NCI-H526 treated with DMSO at 0.1 percent for 48 hours (cell line): ENCODE measurements around the gene KLHL29.

ENCODE experiments used
- DNase-seq: peaks from one replicate; lab custom pipeline; 2025; lab: John Stamatoyannopoulos, UW

The KLHL29 gene

DNA sequence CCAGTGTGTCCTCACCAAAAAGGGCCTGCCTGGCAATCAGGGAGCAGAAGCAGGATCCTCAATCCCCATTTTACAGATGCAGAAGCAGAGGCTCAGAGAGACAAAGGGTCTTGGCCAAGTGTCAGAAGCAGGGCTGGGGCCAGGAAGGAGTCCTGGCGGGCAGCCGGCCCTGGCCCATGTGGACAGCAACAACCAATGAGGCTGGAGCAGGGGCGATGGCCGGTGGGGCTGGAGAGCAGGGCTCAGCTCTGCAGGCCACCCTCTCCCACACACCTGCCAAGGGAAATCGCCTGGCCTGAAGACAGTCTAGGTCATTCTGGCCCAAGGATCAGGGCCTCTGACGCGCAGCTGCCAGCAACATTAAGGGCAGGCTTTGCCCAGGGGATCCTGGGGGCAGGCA, 298.0 kb downstream of the KLHL29 start:
- DNase-seq, result no peak

DNA sequence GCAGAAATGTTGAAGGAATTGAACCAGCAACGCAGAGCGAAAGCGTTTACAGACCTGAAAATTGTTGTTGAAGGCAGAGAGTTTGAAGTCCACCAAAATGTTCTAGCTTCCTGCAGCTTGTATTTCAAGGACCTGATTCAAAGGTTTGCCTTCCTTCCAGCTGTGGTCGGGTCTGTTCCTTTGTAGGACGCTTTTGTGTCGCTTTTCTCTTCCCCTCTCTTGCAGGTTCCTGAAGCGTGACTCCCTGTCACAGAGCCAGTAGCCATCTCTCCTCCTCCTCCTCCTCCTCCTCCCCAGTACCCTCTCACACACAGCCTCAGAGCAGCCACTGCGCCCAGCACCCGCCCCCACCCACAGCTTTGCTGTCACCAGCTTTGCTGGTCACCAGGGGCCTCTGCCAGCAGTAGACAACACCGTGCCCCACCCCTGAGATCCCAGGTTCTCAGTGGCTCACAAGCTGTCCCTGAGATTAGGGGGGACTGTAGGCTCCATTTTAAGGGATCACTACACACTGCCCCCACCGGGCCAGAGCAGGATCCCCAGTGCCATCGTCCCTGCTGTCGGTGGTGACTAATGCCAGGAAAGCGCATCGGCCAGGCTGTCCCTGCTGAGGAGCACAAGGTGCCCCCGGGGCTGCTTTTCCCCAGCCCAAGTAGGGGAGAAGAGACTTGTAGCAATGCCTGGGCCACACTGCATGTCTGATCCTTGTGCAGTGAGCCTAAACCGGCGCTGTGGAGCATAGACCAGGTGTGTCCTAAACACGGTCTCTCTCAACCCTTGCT, 299.6 kb downstream of the KLHL29 start:
- no peak for DNase-seq

DNA sequence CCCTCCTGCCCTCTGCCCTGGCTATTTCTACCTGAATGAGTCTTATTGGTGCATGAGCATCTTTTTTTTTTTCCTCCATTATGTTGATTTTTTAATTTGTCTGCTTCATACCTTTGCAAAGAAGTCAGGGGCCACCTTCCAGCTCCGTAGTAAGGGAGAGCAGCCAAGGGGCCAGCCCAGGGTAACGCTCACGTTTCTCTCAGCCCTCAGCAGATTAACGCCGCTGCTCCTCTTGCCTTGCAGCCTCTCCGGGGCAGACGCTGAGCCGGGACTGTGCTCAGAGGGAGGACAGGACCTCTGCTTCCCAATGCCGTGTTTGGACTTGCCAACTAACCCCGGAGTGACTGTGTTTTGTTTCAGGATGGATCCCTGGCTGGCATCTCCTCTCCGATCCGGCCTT, 300.2 kb downstream of the KLHL29 start:
- no peak for DNase-seq

DNA sequence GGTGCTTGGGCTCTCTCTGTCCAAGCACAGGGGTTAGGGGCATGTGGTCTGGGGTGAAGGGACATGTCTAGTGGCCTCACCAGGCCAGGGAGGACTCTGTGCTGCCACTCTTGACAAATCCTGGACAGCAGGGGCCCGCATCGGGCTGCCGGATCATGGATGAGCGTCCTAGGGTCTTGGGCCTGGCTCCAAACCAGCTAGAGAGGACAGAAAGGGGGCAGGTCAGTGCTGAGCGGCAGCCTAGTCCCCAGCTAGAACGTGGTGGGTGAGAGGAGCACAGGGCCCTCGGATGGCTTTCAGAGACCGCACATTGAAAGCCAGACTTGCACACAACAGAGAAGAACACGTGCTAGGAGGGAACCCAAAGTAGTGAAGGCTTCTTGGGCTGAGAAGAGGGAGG, 300.7 kb downstream of the KLHL29 start:
- DNase-seq, result no peak

DNA sequence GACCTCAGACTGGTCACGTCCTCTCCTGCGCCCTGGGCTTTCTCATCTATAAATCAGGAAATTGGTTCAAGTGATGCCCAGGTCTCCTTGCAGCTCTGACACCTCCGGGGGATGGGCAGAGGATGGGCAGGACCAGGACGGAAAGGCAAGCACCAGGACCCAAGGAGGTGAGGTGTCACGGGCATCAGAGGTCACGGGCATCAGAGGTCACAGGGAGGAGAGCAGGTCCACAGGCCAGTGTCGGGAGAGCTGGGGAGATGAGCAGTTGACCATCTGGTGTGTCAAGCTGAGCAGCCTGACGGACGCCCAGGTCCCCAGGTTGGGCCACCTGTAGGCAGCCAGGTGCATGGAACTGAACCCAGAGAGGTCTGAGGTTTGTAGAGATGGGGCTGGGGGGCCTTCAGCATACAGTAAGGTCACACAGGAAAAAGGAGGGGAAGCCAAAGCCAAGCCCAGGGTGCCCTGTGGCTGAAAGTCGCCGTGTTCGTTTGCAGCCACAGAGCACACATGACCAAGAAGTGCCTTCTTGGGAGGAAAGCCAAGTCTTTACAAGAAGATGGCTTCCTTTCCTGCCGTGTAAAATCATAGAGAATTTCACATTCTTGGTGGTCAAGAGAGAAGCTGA, 301.5 kb downstream of the KLHL29 start:
- DNase-seq, result no peak

DNA sequence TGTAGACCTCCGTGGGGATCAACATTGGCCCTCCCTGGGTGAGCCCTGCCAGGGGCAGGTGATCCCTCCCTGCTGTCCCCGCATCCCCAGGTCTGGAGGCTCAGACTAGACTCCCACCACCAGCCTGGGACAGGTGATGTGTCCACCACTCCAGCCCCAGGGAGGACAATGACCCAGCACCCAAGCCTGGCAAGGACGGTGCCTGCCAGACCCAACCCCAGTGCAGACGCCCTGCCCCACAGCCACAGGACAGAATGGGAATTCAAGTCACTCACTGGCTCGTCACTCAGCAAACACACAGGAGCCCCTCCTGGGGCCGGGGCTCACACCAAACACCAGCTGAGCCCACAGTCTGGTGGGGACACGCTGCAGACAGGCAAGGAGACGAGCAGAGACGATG, 302.2 kb downstream of the KLHL29 start:
- DNase-seq, result no peak

DNA sequence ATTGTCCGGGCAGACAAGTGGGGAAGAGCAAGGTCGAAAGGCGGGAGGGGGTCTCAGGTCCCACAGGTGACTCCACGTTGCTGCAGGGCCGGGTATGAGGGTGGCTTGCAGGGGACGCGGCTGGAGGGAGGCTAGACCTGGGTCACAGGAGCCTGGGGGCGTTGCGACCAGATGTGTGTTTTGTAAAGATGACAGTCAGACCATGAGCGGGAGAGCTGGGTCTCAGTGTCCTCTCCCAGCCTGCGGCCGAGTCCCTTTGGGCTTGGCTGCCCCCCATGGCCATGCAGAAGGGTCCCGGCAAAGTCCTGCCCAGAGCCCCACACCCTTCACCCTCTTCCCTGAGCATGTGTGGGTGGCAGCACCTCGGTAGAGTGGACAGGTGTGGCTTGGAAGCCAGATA, 302.7 kb downstream of the KLHL29 start:
- DNase-seq, result no peak

DNA sequence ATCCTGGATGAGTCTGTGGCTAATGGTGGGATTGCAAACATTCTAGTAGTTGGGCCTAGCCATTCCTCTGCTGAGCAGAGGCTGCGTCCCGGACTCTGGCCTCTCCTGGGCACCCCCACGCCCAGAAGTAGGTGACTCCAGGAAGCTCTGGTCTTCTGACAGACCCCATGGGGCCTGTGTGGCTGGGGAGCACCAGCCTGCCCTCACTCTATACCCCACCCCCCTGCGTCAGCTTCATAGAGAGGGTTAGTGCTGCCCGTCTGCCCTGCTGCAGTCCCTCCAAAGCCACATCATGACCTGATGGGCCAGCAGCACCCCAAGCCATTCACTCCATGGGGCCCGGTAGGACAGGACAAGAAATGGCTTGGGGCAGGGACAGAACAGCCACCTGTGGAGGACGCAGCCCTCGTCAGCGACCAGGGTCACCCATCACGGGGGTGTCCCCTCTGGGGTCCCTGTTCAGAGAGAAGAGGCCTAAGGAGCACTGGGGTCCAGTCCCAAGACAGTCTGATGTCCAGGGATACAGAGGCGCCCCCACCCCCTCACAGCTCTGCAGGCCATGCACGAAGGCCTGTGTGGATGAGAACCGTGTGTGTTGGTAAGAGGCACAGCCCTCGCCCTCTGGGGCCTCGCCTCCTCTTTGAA, 303.6 kb downstream of the KLHL29 start:
- no peak for DNase-seq

DNA sequence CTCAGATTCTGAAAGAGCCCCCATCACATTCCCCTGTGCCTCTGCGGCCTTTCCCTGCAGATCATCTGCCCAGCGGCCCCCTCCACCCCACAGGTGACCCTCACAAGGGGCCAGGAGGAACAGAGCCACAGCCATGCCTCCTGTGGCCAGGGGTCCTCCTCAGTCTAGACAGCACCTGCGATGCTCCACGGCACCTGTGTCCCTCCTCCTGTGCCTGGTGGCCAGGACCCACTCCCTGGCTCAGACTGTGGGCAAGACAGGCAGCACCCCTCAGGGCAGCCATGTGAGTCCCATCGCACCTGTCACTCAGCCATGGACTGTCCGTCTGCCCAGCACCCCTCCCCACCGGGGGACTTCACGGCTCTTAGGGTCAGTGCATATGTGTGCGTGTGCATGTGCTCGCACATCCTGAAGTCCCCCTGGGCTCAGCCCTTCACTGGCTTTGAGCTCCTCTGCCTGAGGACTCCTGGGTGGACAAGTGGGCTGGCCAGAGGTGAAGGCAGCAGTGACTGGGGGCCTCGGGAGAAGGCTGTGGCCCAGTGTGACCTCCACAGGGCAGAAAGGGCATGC, 304.2 kb downstream of the KLHL29 start:
- DNase-seq, result no peak

DNA sequence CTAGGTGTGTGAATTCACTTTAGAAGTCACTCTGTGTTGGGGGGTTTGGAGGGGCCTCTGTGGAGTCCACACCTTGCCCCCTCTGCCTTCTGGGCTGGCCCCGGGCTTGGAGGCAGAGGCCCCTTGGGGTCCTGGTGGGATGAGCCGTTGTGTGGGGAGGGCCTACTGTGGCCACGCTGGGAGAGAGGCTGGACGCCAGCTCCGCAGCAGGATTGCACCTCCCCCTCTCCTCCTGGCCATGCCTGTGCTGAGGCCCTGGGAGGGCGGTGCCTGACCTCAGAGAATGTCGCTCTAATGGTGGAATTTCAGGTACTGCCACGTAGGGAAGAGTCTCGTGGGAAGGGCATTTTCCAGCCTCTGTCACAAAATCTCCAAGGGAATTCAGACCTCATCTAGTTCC, 304.9 kb downstream of the KLHL29 start:
- no peak for DNase-seq

DNA sequence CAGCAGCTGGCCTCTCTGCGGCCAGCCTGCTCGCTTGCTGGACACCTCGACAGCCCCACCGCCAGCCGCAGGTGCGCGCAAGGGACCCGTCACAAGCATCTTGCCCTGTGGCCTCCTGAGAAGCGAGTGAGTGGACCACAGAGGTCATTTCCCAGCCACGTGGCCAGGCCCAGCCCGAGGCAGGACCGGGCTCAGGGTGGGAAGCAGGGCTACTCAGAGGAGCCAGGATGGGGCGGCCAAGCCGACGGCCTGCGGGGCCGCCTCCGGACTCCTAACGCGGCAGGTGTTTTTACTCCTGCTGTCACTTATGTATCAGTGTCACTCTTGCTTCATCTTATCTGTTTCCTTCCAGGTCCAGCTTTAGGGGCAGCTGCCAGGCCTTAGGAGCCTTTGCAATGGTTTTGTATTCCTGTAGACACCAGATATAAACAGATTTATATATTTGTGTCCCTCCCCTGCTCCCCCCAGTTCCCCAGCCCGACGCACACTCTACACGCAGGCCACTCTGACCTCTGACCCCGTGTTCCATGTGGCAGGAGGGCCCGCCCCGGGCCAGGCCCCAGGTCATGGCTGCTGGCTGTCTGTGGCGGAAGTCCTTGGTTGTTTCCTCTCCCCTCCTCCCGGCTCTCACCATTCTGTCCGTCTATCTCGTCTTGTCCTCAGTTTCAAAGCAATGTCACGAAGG, 305.6 kb downstream of the KLHL29 start:
- DNase-seq, result no peak

DNA sequence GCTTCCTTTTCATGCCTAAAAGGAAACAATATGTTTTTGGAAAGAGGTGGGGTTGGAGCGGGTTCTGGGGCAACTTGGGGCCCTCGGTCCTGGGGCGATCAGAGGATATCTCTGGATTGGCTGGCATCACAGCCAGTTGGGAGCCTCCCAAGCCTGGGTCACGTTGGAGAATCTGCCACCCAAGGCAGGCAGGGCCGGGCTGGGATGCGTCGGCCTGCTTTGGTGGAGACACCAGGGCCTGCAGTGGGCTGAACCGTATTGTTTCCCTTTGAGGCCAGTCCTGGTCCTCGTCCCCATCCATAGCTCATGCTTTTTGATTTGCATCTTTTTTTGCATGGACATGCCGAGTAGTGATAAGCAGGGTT, 306.1 kb downstream of the KLHL29 start:
- DNase-seq, result peak; percentile 26

DNA sequence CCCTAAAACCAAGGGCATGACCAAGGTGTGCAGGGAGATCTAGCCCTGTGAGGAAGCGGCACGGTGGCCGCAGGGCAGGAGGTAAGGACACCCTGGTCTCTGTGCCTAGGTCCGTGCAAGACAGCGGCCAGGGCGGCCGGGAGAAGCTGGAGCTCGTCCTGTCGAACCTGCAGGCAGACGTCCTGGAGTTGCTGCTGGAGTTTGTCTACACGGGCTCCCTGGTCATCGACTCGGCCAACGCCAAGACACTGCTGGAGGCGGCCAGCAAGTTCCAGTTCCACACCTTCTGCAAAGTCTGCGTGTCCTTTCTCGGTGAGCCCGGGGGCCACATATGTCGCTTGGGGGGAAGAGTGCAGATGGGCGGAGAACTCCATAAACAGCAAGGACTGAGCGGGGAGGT, 306.6 kb downstream of the KLHL29 start:
- no peak for DNase-seq

DNA sequence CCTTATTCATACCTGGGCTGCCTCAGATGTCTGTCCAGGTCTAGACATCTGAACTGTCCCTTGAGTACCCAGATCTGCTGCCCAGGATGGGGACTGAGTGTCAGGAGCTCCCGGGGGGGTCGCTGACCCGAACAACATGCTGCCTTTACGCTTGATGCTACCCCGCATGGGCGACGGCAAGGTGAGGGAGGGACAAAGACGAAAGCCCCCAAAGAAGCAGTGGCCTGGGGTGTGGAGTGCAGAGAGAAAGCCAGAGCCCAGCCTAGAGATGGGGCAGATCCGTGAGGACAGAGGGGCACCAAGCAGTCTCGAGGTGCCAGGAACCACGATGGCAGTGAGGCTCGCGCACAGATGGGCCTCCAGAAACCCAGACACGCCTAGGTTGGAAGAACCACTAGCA, 307.3 kb downstream of the KLHL29 start:
- DNase-seq, result no peak

DNA sequence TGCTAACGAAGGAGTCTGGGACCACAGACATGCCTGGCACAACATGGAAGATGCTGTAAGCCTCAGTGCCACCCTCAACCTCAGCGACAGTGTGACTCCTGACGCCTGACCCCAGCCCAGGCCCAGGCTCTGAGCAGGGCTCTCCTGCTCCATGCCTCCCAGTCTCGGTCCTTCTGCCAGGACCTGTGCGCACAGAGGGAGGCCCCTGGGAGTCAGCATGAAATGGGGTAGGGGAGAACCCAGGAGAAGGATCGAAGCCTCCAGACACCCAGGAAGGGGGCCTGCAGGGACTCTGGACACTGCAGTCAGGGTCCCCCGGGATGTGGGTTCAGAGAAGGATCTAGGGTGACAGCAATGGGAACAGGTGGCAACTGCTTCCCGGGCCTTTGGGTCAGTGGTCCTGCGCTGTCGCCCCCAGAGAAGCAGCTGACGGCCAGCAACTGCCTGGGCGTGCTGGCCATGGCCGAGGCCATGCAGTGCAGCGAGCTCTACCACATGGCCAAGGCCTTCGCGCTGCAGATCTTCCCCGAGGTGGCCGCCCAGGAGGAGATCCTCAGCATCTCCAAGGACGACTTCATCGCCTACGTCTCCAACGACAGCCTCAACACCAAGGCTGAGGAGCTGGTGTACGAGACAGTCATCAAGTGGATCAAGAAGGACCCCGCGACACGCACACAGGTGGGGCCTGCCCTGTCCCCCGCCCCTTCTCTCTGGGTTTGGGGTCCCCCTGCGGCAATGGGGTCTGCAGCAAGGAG, 308.0 kb downstream of the KLHL29 start:
- DNase-seq, result no peak

DNA sequence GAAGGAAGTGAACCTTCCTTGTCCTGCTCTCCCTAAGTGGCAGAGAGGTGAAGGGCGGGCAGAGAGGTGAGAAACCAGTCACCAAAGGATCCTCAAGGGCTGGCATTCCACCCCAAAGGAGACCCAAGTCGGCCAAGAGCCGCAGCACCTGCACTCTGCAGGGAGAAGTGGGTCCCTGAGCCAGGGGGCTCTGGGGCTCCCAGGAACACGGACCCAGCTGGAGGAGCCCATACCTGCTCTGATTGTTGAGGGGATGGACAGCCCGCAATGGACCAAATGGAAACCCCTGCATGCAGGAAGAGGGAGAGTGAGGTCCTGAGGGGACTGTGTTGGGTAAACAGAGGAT, 308.6 kb downstream of the KLHL29 start:
- no peak for DNase-seq

DNA sequence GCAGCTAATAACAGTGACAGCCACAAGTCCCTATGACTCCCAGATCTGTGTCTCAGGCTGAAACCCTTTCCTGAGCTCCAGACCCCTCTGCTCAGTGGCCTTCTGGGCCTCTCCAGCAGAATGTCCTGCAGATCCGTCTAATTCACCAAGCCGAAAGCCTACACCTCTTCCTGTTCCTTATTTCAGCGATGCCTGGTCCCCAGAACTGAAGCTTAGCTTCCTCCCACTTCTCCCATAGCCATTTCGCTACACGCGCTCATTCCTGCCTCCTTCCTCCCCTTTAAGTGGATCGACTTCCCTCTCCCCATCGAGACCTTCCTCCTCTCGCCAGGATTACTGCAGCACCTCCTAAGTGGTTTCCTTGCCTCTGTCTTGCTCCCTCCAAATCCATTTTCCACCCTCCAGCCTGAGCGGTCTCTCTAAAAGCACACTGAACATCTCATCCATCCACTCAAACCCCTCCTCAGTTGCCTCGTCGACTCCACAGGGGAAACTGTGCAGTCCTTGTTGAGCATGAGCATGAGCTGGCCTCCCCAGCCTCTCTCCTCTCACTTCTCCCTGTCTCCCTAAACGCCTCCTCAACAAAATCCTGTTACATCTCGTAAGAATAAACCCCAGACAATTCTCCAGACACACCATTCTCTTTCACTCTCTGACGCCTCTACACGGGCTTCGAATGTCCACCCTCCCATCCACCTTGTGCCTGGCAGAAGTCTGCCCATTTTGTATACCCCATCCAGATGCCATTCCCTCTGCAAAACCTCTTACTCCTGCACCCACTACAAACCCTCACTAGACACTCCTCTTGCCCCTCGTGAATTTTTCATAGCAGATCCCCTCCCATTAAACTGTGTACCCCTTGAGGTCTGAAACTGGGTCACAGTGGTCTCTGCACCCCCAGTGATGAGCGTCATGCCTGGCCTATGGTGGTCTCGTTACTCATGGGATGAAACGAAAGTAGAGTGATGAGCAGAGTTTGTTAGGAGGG, 309.4 kb downstream of the KLHL29 start:
- DNase-seq, result no peak

DNA sequence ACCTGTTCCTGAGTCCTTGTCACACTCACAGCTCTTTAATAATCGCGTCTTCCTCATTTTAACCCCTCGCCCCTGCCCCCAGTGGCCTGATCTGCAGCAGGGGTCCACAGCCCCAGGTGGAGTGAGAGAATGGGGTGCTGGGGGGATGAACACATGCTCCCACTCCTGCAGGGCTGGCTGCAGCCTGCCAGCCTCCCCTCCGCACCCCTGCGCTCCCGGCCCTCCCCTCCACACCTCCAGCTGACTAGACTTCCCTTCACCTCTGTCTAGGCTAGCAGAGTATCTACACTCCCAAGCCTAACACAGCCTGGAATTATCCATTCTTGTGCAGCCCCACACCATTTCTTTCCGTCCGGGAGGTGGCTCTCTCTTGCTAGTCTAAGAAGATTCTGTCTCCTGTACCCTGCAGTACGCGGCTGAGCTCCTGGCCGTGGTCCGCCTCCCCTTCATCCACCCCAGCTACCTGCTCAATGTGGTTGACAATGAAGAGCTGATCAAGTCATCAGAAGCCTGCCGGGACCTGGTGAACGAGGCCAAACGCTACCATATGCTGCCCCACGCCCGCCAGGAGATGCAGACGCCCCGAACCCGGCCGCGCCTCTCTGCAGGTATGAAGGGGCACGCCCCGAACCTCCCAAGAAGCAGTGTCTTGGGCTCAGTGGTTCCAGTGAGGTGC, 310.4 kb downstream of the KLHL29 start:
- no peak for DNase-seq

DNA sequence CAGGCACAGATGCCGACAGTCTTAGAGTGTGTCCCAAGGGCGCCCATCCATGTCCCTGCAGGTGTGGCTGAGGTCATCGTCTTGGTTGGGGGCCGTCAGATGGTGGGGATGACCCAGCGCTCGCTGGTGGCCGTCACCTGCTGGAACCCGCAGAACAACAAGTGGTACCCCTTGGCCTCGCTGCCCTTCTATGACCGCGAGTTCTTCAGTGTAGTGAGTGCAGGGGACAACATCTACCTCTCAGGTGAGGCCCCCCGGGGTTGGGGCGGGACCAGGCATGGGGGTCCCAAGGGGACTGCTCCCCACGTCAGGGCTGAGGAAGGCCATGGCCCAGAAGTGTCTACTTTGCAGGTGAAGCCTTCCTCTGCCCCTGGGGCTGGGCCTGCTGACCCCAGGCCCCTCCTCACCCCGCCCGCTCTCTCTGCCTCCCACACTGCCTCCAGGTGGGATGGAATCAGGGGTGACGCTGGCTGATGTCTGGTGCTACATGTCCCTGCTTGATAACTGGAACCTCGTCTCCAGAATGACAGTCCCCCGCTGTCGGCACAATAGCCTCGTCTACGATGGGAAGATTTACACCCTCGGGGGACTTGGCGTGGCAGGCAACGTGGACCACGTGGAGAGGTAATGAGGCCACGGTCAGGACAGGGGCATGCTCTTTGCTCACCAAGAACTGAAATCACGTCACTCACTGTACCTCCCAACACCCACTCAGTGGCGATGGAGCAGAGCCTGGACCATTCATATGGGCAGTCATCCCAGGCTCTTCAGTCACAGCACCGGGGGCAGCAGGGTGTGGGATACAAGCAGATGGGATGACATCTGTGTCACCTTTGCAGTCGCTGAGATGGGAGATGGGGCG, 311.1 kb downstream of the KLHL29 start:
- no peak for DNase-seq
